ENCODE measurements around the gene CETN1. TPM values are rescaled to one million over a fixed set of nuclear protein-coding genes. Genes with fewer than 3 reads are reported as not detected.

The CETN1 gene
- total RNA-seq, 1 donor from 2014 or later, result not detected

DNA sequence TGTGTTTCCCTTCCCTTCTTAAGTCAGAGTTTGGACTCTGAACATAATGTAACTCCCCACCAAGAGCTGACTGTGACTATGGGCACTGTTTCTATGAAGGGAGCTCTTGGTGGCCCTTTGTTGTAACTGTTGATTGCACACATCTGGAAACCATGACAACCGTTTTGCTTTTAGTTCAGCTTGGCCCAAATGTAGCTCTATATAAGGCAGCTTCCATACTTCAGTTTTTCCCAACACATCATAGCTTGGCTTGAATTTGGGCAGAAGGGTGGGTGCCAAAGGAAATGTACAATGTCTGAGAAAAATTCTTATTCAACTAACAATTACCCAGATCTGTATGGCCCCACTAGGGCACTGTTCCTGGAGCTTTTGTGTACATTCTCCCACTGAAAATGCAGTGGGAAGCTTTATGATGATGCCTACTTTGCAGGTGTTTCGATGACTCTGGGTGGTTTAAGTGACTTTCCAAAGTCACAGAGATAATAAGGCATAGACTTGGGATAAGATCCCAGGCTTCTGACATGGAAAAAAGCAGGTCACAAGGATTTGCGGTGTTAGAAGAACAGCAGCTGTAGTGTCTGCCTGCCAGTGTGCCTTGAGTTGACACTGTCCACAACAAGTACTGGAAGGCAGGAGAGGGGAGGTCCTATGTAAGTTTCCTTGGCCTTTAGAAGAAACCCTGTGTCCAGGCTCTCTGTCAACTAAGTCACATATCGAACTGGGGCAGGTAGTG lies 2.4 kb upstream of the CETN1 start:
- ATAC-seq (ENCODE audit: low read depth) (no peak), DNase-seq (no peak)
- ChIA-PET CTCF (no interaction called here), POLR2A (no interaction called here)
- no peaks in the 10 kb centered on the region for H3K4me1 Mint-ChIP-seq
- no peak overlapping the region for H3K27ac Mint-ChIP-seq
- H3K27me3 Mint-ChIP-seq, result peaks cover 3% of the 10 kb centered on the region
- H3K36me3 Mint-ChIP-seq (ENCODE audit: low read depth), result no peaks in the 10 kb centered on the region
- intact Hi-C loops (cut with micrococcal nuclease), result no loop called here
- H3K4me3 Mint-ChIP-seq, result no peak overlapping the region
- H3K9me3 Mint-ChIP-seq, result peaks cover 3% of the 10 kb centered on the region
- no peak for TF ChIP-seq CTCF (IDR thresholded peaks at IDR 0.05)

DNA sequence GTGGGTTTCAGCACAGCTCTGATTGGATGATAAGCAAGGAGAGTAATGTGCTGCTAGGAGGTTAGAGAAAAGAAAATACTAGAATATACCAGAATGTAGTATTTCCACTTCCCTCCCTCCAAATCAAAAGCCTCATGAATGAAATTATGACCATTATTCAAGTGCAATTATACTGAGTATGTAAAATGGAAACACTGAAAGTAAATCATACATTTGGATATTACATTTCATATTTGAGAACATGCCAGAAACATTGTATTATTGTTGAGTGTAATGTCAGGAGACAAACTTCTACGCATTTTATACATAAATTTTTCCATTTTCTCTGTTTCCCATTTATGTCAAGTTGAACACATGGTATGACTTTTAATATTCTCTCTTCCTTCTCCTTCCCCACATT lies 942 bp upstream of the CETN1 start:
- intact Hi-C loops (cut with micrococcal nuclease), result no loop called here
- TF ChIP-seq CTCF (IDR thresholded peaks at IDR 0.05), result no peak
- H3K4me3 Mint-ChIP-seq, result no peak overlapping the region
- ChIA-PET POLR2A (no interaction called here), CTCF (no interaction called here)
- ATAC-seq (ENCODE audit: low read depth), result no peak
- H3K4me1 Mint-ChIP-seq, result no peaks in the 10 kb centered on the region
- H3K27me3 Mint-ChIP-seq, result peaks cover 2% of the 10 kb centered on the region
- peaks cover 3% of the 10 kb centered on the region for H3K9me3 Mint-ChIP-seq
- no peak overlapping the region for H3K27ac Mint-ChIP-seq
- H3K36me3 Mint-ChIP-seq (ENCODE audit: low read depth), result no peaks in the 10 kb centered on the region
- DNase-seq, result no peak

GRCh38 chr18:581096-581495 lies 916 bp downstream of the CETN1 start:
- H3K36me3 Mint-ChIP-seq (ENCODE audit: low read depth), result no peaks in the 10 kb centered on the region
- ChIA-PET CTCF (no interaction called here), POLR2A (no interaction called here)
- H3K27ac Mint-ChIP-seq, result no peak overlapping the region
- no peak for TF ChIP-seq CTCF (IDR thresholded peaks at IDR 0.05)
- no peaks in the 10 kb centered on the region for H3K4me1 Mint-ChIP-seq
- H3K27me3 Mint-ChIP-seq, result peaks cover 2% of the 10 kb centered on the region
- intact Hi-C loops (cut with micrococcal nuclease), result no loop called here
- H3K9me3 Mint-ChIP-seq, result peaks cover 5% of the 10 kb centered on the region
- no peak overlapping the region for H3K4me3 Mint-ChIP-seq
- ATAC-seq (ENCODE audit: low read depth) (no peak), DNase-seq (no peak)

- Mint-ChIP-seq H3K36me3 (ENCODE audit: low read depth) (no peaks in the 10 kb centered on the region), H3K27ac (no peak overlapping the region), H3K4me3 (no peak overlapping the region)
Measured at GRCh38 chr18:582465-582864, 2.3 kb downstream of the CETN1 start.

GRCh38 chr18:595068-595467 lies 14.9 kb downstream of the CETN1 start:
- no peak overlapping the region for H3K4me3 Mint-ChIP-seq
- no peak for TF ChIP-seq CTCF (IDR thresholded peaks at IDR 0.05)
- H3K36me3 Mint-ChIP-seq (ENCODE audit: low read depth), result no peaks in the 10 kb centered on the region
- ChIA-PET CTCF (no interaction called here), POLR2A (no interaction called here)
- H3K27me3 Mint-ChIP-seq, result peaks cover 34% of the 10 kb centered on the region
- ATAC-seq (ENCODE audit: low read depth) (no peak), DNase-seq (no peak)
- H3K27ac Mint-ChIP-seq, result no peak overlapping the region
- intact Hi-C loops (cut with micrococcal nuclease), result no loop called here
- peaks cover 3% of the 10 kb centered on the region for H3K9me3 Mint-ChIP-seq
- H3K4me1 Mint-ChIP-seq, result peaks cover 6% of the 10 kb centered on the region

More at GRCh38 chr18:582465-582864, 2.3 kb downstream of the CETN1 start:
- no peak for TF ChIP-seq CTCF (IDR thresholded peaks at IDR 0.05)
- ATAC-seq (ENCODE audit: low read depth) (no peak), DNase-seq (no peak)
- ChIA-PET POLR2A (no interaction called here), CTCF (no interaction called here)
- H3K4me1 Mint-ChIP-seq, result no peaks in the 10 kb centered on the region
- H3K9me3 Mint-ChIP-seq, result peaks cover 5% of the 10 kb centered on the region
- H3K27me3 Mint-ChIP-seq, result peaks cover 2% of the 10 kb centered on the region
- intact Hi-C loops (cut with micrococcal nuclease), result no loop called here

Measured in activated B cell treated with CpG ODN at 0.5 μM for 24 hours (primary cell).